ENCODE measurements around the gene FBXO38.

FBXO38 gene, protein sequence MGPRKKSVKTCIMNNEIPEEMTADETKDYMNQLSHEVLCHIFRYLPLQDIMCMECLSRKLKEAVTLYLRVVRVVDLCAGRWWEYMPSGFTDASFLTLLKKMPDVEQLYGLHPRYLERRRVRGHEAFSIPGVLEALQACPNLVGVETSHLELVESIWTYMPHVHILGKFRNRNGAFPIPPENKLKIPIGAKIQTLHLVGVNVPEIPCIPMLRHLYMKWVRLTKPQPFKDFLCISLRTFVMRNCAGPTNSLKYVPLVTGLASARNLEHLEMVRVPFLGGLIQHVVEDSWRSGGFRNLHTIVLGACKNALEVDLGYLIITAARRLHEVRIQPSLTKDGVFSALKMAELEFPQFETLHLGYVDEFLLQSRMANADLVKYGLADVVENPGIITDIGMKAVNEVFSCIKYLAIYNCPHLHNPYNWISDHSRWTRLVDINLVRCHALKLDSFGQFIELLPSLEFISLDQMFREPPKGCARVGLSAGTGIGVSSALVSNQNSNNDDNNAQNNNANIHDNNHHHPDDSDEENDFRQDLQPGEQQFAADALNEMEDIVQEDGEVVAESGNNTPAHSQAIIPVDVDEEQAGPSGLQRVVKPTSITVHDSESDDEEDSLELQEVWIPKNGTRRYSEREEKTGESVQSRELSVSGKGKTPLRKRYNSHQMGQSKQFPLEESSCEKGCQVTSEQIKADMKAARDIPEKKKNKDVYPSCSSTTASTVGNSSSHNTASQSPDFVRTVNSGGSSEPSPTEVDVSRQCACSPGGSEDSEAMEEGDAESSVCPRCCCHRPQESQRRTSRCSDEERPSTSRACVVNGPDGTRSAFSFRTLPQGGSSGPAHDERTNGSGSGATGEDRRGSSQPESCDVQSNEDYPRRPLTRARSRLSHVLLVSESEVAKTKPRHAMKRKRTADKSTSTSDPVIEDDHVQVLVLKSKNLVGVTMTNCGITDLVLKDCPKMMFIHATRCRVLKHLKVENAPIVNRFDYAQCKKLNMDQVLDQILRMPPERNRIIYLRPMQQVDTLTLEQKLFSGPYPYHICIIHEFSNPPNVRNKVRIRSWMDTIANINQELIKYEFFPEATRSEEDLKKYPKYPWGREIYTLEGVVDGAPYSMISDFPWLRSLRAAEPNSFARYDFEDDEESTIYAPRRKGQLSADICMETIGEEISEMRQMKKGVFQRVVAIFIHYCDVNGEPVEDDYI

DNA sequence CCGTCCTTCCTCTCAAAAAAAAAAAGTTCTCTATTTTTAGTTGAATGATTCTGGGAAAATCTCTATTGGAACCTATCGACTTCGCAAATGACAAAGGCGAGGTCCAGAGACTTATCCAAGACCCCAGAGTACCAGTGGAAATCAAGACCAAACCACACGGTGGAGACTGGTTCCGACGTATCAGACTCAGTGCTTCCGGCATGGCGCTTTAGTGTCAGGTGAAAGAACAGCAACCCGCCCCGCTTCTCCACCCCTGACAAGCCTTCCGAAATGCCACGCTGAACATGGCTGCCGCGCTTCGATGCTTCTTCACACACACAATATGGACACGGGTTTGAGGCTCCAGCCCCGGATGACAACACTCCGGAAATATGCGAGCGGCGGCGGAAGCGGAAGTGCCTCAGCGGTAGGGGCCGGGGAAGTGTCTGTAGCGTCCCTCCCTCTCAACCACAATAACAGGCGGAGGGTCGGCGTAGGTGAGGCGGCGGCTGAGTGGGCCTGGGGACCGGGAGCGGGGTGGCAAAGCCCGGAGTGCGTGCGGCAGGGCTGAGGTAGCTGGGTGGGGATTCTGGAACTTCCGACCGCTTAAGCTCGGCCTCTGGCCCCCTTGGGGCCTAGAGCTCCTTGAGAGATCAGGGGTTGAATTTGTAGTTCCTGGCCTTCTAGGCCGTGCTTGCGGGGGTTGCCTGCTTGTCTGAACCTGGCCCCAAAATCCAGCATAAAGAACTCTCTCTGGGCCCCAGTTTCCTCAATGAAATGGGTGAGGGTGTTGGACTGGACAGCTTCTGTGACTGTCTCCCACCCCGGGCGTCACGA is at the start of gene FBXO38:
Gene FBXO38, plus strand, starts transcription at position 395 of the 816 bp plus-strand sequence. CDS start 10,819 bp downstream, outside the sequence.
- peak; percentile 93 for DNase-seq

DNA sequence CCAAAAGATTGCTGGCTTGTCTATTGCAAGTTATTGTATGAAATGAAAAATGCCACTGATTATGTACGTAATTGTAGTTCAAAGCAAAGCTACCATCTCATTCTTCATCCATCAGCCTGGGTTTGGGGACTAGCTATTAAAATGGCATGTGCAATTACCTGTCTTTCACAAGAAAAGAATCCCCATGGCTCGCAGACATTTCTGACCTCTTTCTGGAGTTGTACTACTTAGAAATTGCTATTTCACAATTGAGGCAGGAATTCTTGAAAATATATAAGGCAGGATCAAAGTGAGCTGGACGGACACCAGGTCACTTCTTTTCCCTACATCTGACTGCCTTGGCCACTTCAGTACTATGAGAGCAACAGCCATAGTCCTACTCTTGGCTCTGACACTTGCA is 48.5 kb upstream of the FBXO38 start, which contains the start of gene SPINK9:
Gene SPINK9, plus strand, starts transcription at position 301 of the 400 bp plus-strand sequence. Its CDS starts 55 bp downstream, at position 356.
- no peak for DNase-seq

DNA sequence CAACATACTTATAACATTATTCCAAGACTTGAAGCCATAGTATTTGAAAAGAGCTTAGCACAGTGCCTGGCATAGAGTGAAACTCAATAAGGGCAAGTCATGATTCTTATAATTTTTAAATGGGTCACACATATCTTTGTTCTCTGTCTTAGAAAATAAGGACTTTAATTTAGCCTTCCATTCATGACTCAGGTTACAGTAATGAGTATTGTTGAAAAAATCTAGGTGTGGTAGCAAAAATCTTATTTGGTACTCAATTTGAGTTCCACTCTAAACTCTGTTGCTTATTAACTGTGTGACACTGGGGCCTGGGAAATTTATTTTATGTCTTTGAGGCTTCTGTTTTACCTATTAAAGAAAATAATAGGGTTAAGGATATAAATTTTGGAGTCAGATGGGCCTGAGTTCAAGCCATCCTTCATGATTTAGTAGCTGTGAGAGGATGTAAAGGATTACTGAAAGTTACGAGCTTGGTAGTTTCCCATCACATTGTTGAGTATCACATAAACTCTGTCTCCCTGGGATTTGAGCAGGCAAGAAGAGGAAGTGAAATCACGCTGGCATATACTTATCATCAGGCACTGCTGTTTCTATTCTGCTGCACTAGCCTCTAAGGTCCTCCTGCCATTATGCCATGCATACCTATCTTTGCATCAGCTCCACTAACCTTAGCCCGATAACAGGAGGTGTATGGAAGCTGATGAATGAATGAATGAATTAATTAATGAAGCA is 46.9 kb upstream of the FBXO38 start:
- no peak for DNase-seq

DNA sequence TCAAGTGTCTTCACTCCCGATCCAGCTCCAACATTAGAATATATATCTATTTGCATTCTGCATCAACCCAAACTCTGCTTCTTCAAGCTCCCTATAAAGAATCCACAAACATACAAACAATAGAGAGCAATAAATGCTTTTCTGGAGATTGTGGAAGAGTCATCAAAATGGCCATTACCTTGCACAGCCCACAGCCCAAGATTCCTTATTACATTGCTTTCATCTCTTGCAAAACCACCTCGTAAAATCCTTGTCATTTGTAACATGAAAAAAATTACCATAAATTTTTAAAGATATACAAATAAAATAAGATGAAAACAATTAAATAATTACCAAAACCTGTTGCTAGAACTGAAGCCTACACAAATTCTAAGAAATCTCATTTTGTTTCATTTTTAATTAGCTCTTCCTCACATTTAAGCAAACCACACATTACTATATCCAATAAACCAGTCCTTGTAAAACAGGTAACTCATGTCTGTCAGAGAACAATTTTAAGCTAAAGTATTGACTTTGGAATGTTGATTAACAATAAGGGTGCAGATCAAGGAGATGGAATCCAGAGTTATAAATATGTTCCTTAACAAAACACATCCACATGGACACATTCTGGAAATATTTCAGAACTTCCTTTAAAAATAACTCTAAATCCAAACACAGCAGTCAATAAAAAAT is 41.2 kb upstream of the FBXO38 start:
- no peak for DNase-seq

DNA sequence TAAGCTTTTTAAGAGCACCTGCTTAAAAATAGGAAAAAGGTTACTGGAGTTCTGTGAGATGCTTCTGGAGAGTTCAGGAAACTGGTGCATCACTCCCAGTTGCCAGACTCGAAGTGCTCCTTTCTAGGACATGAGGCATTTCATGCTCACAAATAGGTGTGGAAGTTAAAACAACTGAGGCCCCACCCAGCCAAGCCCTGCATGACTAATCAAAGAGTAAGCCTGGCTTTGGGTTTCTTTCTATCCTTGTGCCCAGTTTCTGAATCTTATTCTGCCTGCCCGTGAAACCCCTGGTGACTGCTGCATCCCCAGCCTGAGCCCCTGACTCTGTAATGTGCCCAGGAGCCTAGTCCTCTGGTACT is 40.7 kb upstream of the FBXO38 start:
- DNase-seq, result no peak

DNA sequence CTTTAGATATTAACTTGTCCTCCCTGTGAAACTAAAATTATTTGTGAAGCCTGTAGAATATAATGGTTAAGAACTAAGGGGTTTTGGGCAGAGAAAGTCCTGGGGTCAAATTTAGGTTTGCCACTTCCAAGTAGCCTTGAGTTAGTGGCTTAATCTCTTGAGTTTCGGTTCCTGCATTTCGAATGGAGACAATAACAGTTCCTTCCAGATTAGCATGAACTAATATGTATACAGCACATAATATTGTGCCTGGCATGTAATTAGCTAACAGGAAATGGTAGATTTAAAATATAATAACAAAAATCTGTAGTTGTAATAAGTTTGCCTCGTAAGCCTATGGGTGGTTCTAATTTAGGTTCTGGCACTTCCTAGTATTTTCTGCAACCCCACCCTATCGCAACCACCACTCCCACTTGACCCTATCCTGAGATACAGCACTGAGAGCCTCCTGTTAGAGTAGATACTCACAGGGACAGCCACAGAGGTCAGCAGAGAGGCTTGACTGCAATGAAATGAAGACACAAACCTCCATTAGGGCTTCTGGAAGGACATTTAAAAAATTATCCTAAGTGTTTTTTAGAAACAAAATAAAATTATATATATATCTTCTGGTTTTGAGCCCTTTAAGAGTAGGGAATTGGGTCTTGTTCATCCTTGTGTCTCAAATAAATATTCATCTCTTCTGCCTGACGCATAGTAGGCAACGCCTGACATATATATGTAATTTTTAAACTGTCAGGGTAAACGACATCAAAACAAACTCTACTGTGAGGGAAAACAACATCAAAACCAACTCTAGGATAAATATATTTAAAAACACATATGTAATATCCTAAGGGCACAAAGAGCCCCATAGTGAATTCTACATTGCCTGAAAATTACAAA is 39.9 kb upstream of the FBXO38 start:
- no peak for DNase-seq

DNA sequence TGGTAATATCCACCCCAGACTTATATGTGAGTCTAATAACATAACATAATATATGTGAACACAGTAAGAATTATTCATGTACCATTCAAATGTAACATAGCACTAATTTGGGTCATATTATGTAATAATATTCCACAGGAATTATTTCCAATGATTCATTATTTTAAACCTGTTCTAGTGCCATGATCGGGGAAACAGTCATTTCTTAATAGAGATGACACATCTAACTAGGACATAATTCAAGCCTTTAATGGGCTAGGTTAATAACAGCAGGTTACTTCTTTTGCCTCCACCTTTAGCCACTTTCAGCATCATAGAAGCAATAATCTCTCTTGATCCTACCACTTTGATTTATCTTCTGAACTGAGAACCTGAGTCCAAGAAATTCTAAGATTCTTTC is 36.1 kb upstream of the FBXO38 start:
- DNase-seq, result no peak

DNA sequence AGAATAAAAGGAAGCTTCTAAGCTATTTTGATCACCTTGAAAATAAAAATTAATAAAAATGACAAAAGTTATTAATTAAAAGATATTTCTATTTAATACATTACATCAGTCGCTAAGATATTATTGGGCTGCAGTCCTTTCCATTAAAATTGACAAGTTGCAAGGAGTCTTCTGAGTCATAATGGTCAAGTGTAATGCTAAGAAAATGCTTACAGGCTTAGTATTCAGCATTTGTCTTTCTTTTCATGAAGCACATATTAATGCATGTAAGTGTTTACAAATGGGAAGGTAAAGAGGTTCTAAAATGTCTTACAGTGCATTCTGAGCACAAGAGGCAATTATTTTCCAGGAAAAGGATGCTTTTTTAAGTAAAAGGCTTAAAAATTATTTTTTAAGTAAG is 31.1 kb upstream of the FBXO38 start:
- no peak for DNase-seq

DNA sequence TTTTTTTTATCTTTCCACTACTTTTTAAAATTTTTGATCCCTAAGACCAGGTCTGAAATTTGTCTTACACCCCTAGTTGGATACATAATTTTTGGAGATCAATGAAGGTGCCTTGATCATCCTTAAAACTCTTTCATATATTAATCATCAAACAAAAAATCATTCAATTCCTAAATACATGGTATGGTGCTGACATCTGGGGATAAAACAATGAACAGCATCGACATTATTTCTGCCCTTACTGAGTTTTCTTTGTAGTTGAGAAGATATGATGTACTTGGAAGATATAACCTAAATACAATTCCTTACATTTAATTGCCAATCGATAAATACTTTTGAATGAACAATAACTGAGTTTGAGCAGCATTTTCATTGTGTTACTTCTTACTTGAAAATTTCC is 30.1 kb upstream of the FBXO38 start:
- no peak for DNase-seq

DNA sequence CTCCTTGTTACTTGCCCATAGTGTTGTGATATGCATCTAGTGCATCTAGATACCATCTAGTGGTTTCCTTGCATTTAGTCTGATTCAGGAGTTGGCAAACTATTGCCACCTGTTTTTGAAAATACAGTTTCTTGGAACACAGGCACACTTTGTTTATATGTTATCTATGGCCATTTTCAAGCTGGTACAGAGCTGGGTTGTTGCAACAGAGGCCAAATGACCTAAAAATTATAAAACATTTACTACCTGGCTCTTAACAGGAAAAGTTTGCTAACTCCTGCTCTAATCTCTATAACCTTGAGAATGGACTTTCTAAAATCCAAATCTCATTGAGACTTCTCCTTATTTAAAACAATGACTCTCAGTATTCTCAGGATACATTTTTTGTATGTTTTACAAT is 19.4 kb upstream of the FBXO38 start:
- no peak for DNase-seq

DNA sequence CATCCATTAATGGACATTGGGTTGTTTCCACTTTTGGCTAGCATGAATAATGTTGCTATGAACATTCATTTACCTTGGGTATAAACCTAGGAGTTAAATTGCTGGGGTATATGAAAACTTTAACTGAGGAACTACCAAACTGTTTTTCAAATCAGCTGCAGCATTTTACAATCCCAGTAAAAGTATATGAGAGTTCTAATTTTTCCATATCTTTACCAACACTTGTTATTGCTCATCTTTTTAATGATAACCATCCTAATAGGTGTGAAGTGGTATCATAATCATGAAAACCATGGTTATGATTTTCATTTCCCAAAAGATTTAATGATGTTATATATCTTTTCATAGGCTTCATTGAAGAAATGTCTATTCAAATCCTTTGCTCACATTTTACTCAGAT is 15.5 kb upstream of the FBXO38 start:
- no peak for DNase-seq

DNA sequence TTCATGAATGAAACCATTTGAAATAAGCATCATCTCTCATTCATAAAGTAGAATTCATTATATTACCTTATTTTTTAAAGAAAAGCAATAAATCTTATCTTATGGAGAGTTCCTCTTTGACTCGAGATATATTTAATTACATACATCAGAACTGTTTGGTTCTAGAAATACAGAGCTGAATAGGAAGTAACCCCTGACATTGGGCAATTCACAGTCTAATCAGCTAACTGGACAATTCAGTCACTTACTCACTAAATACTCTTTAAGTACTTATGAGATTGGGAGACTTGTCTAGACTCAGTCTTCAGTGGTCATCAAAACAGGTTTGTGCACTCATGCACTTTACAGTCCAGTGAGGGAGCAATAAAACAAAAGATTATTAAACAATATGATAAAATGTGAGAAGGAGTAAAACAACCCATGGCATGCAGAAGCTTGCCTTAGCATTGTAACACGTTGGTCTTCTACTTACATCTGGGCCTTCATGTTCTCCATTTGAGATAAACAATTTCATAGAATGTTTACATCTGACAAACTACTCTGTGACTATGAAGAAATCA is 11.5 kb upstream of the FBXO38 start:
- no peak for DNase-seq

DNA sequence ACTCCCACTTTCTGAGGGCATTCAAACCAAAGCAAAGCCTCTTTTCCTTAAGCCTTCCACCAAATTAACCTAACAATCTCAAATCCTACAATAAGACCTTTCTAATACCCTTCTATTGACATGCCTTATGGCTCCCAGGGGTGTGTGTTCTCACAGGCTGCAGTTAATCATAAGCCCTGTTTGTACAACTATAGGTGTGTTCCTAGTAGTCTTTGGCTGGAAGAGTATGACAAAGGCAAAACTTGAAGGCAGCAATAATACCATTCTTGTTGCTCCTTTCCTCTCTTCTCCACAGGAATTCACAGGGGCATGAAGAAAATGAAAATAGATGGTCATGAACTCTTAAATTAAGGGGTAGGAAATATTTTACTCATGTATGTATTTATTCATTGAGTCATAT is 10.9 kb upstream of the FBXO38 start:
- DNase-seq, result no peak

DNA sequence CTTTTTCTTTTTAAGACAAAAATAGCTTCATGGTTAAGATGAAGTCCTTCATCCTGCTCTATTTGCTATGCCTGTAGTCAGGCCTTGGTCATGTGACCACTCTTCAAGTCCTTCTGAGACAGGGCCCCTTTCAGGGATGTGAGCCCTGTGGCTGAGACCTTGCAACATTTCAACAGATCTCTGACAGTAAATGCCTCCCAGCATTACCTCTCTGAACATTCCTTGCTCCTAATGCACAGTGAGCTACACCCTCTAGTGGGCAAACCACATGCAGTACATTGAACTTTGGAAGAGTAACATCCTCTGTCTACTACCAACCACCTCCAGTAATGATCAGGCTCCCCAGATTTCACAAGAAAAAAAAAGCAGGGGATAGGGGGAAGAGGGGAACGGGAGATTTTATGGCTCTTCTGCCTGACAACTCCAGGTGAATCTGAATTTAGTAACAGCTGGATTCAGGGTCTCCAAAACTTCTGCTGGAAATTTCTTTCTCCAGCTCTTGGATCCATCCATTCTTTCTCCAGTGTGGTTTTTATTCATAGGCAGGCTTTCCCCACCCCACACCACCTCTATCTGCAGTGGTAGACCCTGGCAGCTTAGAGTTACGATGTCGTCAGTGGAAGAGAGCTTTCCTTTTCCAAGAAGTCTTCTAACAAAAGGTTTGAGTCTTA is 8.9 kb upstream of the FBXO38 start:
- DNase-seq, result no peak

DNA sequence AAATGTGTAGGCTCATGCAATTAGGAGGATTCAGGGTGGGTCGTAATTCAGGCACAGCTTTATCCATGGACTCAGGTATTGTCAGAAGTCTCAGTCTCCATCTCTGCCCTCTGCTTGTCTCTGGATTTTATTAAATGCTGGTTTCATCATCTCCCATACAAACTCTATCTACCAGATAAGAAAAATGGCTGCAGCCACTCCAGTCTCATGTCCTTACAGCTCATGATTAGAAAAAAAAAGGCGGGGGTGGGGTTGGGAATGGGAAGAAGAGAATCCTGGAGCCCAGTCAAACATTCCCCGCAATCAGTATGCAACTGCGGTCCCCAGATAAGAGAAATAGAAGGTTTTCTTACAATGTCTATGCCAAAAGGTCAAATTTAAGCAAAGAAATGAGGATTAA is 7.6 kb upstream of the FBXO38 start:
- DNase-seq, result no peak

DNA sequence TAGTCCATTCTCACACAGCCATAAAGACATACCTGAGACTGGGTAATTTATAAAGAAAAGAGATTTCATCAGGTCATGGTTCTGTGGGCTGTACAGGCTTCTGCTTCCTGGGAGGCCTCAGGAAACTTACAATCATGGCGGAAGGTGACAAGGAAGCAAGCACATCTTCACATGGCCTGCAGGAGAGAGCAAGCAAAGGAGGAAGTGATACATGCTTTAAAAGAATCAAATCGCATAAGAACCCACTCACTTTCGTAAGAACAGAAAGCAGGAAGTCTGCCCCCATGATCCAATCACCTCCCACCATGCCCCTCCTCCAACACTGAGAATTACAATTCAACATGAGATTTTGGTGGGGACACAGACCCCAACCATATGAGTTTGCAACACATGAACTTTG is 5.1 kb upstream of the FBXO38 start:
- no peak for DNase-seq

DNA sequence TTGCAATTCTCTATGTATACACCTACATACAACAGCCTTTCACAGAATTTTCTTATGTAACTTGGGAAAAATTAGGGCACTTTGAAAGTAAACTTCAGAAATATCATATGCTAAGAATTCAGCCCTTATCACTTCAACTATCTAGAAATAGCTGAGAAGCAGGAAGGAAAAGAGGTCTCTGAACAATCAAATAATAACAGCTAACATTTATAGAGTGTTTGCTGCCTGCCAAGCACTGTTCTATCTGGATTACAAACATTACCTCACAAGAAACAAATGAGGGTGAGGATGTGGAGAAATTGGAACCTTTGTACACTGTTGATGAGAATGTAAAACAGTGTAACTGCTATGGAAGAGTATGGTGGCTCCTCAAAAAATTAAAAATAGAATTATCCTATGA is 4.4 kb upstream of the FBXO38 start:
- DNase-seq, result no peak

DNA sequence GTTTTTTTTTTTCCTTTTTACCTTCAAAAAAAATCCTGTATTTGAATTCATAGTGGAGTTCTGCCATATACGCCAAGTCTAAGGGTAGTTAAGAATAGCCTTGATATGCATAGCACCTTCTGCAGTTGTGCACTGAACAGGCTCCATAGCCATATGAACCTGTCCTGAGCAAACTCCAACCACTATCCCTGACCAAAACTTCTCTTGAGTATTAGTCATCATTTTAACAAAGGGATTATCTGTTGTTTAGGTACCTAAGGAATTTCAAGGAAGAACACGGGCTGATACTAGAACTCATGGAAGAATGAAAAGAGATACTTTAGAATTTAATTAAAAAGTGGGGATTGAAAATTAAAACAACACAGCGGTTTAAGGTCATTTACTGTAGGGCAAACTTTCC is 1.9 kb upstream of the FBXO38 start:
- no peak for DNase-seq

DNA sequence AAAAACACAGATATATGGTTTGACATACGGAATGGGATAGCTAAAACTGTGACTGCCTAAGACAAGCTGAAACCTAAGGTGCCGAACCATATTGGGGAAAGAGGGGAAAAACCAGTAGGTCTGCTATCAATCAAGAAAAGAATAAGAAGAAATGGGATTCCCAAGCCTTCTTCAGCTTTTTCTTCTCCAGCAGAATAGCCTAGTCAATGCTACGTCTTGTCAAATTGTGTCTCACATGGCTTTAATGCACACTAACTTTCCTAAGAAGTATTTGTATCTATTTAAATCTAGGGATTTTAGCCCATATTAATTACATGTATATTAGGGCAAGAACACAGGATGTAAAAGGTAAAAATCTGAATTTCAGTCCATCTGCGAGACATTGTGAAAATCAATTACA is 797 bp upstream of the FBXO38 start:
- DNase-seq, result no peak

All from NCI-H524 treated with DMSO at 0.1 percent for 48 hours (cell line).